HG03342 (cell line): Measurements from ENCODE around the gene RCN1.
"Not testable (repeated sequence)": the region's sequence is repeated elsewhere in the genome, so short reads cannot be mapped to it uniquely, and the experiment has no call there.

Experiments used
- ATAC-seq: cut with Tn5 transposase; IDR thresholded peaks from one replicate; pipeline ENCODE4 v1.9.1; 2021; ENCODE audit warnings: mild to moderate bottlenecking, moderate library complexity; ENCODE audit not compliant: unreplicated experiment

Gene RCN1

GRCh38 chr11:32090545-32091370 is at the start of gene RCN1:
TSS of gene RCN1 (plus strand) at chr11:32091074. CDS start at chr11:32091197, 123 bp downstream.
- peak; percentile 38 for ATAC-seq

GRCh38 chr11:32043737-32044136 is 47.1 kb upstream of the RCN1 start:
- ATAC-seq: no peak

- no peak for ATAC-seq
These were observed 46.6 kb upstream of the RCN1 start for GRCh38 chr11:32044158-32044863.

DNA sequence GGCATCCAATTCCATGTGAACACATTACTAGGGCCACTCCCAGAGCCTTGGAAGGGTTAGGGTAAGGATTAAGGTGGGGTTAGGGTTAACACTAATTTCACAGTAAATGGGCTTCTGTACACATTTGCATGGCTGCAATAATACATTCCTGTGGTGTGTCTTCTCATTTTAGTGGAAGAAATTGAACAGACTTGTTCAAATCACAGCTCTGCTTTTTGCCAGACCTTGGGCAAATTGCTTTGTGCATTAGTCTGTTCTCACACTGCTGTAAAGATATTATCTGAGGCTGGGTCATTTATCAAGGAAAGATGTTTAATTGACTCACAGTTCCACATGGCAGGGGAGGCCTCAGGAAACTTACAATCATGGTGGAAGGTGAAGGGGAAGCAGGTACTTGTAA is 45.4 kb upstream of the RCN1 start:
- no peak for ATAC-seq

DNA sequence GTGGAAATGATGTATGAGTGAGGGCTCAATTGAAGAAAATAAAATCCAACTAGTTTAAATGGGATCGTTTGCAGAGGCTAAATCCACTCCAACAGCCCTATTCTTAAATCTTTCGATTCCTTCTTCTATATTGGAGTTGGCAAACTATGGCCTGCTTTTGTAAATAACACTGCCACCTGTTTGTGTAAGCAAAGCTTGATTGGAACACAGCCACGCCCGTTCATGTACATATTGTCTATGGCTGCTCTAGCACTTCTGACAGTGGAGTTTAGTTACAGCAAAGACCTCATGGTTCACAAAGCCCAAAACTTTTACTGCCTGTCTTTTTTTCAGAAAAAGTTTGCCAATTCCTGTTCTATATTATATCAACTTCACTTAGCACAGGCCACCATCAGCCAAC is 40.6 kb upstream of the RCN1 start:
- ATAC-seq: no peak

DNA sequence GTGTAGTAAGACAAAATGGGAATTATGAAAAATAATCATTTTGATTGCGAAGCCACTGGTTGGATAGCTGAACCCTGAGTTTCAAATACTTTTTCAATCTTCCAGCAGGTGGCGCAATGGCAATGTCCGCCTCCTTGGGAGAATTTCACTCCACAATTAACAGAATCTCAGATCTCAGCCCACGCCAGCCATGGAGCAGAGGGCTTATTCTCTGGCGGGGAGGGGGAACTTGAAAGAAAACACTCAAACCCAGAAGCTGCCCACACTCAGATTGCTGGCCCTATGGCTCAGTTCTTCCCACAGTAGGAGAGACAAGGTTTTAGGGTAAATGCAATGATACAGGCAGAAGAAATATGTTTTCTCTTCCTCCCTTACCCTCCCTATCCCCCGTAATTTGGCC is 38.7 kb upstream of the RCN1 start:
- ATAC-seq: peak; percentile 54

DNA sequence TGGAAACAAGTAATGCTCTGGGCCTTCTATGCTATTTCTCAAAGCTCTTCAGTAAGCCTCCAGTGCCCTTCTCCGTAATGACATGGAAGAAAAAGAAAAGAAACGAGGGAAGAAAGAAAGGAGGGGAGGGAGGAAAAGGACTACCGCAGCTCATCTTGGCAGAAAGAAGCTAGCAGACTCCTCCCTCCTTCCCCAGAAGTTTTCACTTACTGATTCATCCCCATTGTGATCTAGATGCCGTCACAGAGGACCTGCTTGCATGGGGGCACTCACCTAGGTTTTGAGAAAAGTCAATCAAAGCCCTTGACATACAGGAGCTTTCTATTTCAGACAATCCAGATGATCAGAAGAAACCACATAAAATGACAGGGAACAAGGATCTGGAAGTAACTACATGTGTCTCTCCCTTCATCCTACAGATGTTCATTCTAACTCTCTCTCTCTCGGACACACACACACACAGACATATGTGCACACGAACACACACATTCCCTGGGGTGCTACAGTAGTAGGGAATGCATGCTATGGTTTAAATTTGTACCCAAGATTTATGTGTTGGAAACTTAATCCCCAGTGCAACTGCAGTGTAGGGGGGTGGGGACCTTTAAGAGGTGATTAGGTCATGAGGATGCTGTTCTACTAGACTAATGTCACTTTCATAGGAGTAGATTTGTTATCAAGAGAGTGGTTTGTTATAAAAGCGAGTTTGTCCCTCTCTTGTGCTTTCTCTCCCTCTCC is 37.6 kb upstream of the RCN1 start:
- no peak for ATAC-seq

- ATAC-seq: no peak
These were observed 35.0 kb upstream of the RCN1 start for GRCh38 chr11:32055861-32056260.

DNA sequence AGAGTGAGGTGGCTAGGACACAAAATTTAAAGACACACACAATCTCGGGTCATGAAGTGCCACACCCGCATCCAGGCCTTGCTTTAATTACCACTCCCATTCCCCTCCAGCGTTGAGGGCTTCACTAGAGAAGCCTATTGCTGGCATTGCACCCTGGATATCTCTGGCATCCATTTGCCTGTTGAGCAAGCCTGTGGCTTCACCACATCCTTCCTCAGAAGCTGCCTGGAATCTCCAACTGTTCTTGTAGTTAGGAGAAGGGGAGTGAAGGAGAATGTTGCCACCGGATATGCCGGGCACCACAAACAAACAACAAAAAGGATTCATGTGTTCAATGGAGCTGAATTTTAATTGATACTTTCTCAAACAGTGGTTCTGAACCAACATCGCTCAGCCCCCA is 34.4 kb upstream of the RCN1 start:
- ATAC-seq: no peak

DNA sequence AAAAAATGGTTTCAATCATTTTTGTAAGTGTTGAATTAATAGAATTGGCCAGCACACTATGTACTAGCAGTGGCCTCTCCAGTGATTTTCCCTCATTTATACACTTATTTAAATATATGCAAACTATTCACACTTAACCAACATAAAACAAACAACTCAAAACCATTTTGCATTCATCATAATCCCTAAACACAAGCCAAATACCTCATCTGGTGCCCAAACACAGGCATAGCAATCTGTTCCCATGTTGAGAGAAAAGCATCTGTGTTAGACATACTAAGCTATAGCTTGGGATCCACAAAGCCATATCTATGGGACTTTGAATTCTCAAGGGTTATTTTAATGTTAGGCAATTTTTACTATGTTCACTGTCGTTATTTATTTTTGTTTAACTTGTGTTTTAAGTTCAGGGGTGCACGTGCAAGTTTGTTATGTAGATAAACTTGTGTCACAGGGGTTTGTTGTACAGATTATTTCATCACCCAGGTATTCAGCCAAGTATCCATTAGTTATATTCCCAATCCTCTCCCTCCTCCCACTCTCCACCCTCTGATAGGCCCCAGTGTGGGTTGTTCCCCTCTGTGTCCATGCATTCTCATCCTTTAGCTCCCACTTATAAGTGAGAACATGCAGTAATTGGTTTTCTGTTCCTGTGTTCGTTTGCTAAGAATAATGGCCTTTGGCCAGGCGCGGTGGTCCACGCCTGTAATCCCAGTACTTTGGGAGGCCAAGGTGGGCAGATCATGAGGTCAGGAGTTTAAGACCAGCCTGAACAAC is 31.0 kb upstream of the RCN1 start:
- no peak for ATAC-seq

- no peak for ATAC-seq
These were observed 28.3 kb upstream of the RCN1 start for GRCh38 chr11:32062540-32062939.

DNA sequence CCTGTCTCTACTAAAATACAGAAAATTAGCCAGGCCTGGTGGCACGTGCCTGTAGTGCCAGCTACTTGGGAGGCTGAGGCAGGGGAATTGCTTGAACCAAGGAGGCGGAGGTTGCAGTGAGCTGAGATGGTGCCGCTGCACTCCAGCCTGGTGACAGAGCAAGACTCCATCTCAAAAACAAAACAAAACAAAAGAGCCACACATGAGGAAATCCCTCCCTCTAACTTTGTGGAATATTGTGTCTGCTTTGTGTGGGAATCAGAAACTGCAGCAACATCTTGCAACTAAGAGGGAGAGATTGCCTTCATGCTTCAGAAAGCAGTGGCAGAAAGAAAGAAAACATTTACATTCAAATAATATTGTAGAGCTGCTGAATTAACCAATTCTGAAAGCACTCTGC is 27.8 kb upstream of the RCN1 start:
- ATAC-seq: not testable (repeated sequence)

- ATAC-seq: no peak
These were observed 24.8 kb upstream of the RCN1 start for GRCh38 chr11:32065865-32066629.

DNA sequence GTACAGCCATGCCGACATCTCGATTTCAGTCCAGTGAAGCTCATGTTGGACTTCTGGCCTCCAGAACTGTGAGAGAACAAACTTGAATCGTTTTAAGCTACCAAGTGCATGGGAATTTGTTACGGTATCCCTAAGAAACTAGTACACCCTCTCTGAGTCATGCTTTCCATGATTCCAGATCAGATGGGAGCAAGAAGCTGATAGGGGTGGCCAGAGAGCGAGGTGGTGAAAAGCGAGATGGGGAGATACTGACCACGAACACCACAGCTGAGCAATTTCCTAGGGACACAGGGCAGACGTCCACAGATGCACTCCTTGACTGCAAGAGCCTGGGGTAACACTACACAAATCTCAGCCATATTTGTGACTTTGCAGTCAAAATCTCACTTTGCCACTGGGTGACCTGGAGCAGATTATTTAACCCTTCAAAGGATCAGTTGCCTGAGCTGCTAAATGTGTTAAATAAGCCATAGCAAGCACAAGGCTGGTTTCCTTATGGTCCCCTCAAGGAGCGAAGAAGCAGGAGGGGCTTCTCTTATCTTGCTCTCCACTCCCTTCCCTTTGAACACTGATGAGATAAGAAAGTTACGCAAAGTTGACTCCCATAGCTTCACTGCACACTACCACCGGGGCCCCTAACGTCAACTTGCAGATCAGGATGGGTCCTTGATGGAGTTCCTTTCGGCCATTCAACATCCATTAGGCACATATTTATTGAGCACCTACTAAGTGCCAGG is 22.6 kb upstream of the RCN1 start:
- no peak for ATAC-seq

DNA sequence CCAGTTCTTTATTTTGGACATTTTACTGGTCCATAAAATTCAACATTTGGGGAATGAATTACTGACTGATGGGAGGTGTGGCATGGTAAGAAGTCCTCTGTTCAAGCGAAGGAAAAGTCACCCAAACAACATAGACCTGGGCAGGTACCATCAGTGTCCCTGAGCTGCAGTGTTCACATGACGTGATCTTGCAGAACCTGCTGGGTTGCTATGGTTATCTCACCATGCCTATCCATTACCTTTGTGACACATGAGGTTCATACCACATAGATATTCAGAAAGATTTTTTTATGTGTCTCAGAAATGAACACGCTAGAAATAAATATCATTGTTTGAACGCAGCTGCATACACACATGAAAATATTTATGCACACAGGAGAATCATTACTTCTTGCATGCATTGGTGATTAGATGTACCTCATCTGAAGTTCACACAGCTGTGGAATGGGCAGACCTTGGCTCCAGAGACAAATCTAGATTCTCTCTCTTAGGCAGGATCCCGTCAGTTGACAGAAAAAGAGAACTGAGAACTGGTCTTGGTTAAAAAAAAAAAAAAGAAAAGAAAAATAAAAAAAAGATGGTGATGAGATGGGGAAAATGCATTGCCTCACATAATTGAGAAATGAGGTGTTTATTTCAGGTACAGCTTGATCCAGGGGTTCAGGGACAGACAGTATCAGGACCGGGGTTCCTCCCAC is 21.4 kb upstream of the RCN1 start:
- ATAC-seq: peak; percentile 67

GRCh38 chr11:32070692-32071091 is 20.2 kb upstream of the RCN1 start:
- no peak for ATAC-seq

GRCh38 chr11:32071811-32072210 is 19.1 kb upstream of the RCN1 start:
- ATAC-seq: no peak

DNA sequence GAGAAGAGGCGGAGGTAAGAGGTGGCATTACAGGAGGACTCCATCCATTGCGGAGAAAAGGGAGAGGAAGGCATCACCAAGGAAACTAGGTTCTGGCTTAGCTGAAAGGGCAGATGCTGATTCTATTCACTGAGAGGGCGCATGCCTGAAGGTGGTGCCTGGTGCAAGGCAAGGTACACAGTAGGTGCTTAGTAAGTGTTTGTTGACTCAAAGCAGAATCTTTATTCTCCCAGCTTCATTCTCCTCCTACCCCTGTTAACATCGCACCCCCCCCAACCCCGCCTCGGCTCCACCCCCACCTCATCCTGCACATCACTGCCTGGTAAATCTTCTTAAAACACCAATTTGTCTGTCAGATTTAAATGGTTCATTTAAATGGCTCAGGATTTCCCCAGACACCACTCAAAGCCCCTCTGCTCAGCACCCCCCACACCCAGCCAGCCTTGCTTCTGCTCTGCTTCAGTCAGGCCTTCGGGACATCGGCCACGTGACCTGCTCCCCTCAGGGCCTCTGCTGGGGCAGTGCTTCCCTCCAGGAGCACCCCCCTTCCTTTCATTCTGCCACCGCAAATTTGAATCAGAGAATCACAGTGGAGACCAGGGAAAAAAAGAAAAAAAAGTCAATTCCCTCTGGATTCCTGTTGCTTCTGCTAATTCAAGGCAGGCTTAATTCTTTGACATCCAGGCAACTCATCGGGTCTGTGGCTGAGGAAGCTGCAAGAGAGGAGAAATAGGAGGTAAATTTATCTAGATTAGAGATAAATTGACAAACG is 17.8 kb upstream of the RCN1 start:
- no peak for ATAC-seq
